SHP77 treated with DMSO at 0.1 percent for 48 hours (cell line): Measurements from ENCODE around the gene HSPB1.
"Not testable (repeated sequence)": the region's sequence is repeated elsewhere in the genome, so short reads cannot be mapped to it uniquely, and the experiment has no call there.

Source experiments
- DNase-seq: peaks from one replicate; lab custom pipeline; 2025; lab: John Stamatoyannopoulos, UW

The HSPB1 gene

DNA sequence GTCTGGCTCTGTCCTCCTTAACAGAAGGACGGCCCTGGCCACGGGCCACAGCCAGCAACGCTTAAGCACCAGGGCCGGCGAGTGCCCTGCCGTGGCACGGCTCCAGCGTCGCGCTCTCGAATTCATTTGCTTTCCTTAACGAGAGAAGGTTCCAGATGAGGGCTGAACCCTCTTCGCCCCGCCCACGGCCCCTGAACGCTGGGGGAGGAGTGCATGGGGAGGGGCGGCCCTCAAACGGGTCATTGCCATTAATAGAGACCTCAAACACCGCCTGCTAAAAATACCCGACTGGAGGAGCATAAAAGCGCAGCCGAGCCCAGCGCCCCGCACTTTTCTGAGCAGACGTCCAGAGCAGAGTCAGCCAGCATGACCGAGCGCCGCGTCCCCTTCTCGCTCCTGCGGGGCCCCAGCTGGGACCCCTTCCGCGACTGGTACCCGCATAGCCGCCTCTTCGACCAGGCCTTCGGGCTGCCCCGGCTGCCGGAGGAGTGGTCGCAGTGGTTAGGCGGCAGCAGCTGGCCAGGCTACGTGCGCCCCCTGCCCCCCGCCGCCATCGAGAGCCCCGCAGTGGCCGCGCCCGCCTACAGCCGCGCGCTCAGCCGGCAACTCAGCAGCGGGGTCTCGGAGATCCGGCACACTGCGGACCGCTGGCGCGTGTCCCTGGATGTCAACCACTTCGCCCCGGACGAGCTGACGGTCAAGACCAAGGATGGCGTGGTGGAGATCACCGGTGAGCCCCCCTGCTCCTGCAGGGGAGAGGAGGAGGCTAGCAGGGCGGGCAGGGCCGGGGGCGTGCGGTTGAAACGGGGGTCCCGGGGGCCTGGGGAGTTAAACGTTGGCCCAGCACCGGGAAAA lies at the start of gene HSPB1:
Gene HSPB1 (plus strand): TSS at position 327 of the 855 bp plus-strand sequence. CDS start 40 bp downstream, at position 367.
- peak; percentile 89 for DNase-seq

DNA sequence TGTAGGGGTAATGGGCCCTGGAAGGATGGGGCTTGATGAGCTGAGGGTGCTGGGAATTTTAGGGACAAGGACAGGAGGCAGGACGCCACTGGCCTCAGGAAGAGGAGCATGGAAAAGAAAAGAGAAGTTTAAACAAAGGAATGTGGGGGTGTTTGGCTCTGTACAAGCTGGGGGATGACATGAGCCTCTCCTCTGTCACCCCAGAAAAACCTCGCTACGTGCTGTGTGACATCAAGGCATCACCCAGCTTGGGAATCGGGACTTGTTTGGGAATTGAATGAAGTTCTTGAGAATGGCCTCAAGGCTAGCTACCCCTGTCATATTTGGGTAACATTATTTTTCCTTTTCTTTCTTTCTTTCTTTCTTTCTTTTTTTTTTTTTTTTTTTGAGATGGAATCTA lies 47.7 kb upstream of the HSPB1 start:
- no peak for DNase-seq

DNA sequence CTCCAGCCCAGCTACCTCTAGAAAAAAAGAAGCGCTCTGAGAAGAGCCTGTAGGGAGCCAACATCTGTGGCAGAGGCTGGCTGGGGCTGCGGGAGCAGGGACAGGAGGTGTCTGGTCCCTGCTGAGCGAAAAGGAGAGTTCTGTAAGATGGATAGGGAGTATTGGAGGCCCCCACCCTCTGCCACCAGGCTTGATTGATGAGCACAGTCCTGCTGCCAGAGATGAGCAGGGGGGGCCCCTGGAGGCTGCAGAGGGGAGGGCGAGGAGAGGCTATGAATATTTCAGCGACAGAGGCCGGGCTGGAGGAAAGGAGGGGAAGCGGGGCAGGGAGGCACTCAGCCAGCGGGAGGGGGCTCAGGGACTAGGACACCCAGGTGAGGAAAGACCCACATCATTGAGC lies 44.5 kb upstream of the HSPB1 start:
- no peak for DNase-seq

DNA sequence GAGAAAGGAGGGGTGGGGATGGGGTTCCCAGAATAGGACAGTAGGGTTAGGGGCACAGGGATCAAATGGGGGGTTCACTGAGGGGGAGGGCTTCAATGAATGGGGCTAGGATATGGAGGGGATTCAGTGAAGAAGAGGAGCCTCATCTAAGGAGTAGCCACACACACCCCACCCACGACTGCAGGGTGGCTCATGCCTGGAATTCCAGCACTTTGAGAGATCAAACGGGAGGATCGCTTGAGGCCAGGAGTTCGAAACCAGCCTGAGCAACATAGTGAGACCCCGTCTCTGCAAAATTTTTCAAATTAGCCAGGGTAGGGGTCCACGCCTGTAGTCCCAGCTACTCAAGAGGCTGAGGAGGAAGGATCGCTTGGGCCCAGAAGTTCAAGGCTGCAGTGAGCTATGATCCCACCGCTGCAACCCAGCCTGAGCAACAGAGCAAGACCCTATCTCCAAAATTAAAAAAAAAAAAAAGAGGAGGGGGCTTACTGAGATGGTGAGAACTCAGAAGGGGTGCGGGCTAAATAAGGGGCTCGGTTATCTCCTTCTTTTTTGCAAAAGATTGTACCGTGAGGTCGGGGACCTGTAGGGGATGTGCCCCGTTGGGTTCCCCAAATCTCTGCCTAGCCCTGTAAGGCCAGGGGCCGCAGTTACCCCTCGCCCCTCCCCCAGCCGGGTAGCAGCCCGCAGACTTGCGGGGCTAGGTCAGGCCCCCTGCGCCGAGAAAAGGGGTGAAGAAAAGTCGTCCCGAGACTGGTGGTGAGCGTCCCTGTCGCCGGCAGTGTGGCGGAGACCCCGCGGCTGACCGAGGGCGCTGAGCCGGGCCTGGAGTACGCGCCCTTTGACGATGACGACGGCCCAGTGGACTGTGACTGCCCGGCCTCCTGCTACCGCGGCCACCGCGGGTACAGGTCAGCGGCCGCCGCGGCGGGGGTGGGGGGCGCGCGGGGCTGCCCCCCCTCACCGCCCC lies 43.1 kb upstream of the HSPB1 start:
- DNase-seq, result no peak

DNA sequence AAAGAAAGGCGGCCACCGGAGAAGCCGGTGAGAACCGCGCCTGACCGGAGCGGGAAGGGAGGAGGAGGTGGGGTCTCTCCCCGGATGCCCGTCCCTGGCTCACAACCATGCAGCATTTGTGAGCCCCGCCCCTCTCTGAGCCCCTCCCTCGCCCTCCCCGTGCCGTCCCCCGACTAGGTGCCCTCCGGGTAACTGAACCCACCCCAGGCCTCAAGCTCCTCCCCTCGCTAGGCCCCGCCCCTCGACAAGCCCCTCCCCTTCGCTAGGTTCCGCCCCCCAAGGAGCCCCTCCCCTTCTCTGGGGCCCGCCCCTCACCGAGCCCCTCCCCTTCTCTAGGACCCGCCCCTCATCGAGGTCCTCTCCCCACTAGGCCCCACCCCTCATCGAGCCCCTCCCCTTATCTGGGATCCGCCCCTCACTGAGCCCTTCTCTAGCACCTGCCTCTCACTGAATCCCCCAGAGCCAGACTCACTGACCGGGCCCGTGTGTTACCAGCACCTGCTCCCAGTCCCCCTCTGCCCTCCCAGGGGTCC lies 42.2 kb upstream of the HSPB1 start:
- no peak for DNase-seq

DNA sequence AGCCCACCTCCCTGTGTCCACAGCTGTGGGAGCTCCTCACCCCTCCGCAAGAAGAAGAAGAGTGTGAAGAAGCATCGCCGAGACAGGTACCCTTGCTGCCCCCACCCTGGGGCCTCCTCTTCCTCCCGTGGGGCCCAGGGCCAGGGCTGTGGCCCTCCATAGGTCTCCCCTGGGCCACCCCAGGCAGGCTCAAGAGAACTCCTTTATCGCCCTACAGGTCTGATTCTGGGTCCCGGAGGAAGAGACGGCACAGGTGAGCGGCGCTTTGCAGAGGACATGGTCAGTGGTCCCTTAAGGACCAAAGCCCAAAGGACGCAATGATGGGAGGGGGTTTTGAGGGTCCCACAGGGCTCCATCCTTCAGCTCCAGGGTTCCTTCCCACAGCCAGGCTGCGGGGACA lies 41.1 kb upstream of the HSPB1 start:
- DNase-seq, result no peak

DNA sequence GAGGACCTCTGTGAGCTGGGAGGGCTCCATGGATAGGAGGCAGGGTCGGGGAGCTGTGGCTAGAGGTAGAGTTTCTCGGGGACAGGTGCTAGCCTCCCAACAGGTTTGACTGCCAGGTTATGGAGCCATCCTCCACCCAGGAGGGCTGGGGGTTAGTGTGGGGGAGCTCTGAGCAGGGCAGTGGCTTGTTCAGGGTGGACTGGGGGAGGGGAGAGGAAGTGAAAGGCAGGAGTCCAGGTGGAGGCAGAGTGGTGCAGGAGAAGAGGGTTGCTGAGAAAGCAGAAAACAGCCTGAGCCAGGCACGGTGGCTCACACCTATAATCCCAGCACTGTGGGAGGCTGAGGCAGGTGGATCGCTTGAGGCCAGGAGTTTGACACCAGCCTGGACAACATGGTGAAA lies 40.5 kb upstream of the HSPB1 start:
- no peak for DNase-seq

DNA sequence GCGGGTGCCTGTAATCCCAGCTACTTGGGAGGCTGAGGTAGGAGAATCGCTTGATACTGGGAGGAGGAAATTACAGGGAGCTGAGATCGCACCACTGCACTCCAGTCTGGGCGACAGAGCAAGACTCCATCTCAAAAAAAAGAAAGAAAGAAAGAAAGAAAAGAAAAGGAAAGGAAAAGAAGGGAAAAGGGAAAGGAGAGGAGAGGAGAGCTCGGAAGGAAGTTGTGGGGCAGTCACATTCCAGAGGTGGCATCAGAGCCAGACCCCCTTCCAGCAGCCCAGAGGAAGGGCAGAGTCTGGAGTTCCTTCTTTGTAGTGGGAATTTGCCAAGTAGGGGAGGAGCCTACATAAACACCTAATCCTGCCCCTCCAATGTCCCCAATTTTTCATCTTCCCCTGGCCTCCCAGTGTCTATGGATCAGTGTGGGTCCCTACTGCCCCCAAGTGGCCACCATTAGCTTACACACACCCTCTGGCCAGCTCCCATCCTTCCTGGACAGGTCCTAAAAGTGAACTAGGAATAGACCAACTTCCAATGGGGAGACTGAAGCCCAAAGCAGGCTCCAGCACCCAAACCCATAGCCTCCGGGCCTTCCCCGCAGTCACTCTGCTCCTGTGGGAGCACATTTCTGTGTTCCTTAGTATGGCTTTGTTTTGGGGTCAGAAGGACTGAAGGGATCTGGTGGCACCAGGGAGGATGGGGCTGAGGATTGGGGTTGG lies 39.6 kb upstream of the HSPB1 start:
- DNase-seq, result peak; percentile 7

DNA sequence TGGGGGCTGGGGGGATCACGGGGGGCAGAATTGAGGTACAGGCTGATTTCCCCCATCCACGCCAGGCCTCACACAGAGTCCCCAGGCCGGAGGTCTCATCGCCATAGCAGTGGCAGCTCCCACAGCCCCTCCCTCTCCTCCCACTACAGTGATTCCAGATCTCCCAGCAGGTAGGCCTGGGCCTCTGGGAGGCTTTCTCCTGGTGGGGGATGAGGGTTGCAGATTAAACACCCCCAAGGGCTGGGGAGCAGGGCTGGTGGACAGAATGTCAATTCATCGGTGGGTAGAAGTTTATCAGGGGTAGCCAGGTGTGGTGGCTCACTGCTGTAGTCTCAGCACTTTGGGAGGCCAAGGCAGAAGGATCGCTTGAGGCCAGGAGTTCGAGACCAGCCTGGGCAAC lies 37.2 kb upstream of the HSPB1 start:
- DNase-seq, result no peak

DNA sequence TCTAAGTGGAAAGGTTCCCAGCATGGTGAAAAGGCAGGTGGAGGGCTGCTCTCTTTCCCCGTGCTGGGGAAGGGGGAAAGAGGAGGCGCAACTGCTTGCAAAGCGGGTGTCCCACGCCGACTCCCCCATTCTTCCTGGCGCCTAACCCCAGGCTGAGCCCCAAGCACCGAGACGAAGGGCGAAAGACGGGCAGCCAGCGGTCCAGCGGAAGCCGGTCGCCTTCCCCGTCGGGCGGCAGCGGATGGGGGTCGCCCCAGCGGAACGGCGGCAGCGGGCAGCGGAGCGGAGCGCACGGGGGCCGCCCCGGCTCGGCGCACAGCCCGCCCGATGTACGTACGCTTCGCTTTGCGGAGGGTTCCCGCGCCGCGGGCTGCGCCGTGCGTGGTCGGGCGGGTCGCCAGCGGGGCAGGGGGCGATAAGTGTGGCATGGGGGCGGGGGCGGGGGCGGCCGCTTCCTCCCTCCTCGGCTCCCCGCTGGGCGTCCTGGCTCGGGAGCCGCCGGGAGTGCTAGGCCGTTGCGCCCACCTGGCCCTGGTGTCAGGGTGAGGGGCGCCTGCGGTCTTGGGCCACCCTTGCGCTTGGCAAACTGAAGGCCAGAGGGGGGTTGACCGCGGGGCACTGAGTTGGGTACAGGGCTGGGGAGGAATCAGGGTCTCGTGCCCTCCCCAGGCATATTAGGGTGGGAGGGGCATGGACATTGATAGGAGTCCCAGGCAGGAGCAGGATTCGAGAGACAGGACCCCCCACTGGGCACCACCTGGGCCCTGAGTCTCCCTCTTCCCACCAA lies 35.2 kb upstream of the HSPB1 start:
- DNase-seq, result no peak

DNA sequence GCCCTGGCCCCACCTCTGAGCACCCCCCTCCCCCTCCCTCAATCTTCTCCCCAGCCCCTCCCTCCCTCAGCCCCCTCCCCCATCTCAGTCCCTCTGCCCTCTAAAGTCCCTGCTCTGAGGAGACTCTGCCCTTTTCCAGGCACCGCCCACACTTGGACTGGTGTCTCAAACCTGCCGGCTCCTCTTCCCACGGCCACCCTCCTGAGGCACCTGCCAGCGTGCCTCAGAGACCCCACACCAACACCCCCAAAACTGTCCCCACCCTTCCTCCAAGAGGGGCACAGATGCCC lies 34.6 kb upstream of the HSPB1 start:
- DNase-seq, result no peak

DNA sequence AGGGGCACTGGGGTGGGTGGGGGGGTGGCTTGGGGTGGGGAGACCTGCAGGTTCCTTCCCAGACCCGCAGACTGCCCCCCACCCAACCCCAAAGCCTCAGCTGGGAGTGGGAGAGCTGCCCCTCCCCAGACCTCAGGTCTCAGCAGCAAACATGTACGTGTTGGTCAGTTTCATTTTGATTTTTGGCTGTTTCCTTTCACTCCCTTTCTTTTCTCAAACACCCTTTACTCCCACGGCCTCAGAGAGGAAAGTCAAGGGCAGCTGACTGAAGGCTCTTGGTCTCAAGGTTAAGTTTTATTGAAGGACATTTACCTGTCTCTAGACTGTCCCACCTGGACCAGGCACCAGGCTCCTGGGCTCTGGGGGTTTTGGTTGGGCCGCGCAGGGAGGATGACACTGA lies 34.1 kb upstream of the HSPB1 start:
- no peak for DNase-seq

DNA sequence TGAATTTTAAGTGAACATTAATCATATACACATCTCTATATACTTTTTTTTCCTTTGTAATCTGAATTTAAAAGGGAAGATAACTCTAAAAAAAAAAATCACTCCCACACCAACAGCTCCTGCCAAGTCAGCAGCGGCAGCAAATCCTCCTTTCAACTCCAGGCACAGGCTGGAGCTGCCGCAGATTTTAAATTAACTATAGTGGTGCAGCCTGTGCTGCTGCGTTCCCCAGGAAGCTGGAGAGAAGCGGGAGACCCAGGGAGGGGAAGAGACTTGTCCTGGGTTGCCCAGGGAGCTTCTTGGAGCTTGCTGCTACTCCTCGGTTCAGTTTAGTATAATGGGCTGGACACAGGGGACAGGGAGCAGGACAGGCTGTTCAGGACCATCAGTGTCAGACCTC lies 32.6 kb upstream of the HSPB1 start:
- no peak for DNase-seq

DNA sequence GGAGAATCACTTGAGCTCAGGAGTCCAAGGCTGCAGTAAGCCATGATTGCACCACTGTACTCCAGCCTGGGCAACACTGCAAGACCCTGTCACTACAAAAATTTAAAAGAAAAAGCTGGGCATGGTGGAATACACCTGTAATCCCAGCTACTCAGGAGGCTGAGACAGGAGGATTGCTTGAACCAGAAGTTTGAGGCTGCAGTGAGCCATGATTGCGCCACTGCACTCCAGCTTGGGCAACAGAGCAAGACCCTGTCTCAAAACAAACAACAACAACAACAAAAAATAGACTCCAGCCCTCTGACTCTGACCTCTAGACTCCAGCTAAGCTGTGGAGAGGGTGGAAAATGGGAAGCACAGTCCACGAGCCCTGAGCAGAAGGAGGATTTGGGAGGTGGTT lies 31.1 kb upstream of the HSPB1 start:
- not testable (repeated sequence) for DNase-seq

DNA sequence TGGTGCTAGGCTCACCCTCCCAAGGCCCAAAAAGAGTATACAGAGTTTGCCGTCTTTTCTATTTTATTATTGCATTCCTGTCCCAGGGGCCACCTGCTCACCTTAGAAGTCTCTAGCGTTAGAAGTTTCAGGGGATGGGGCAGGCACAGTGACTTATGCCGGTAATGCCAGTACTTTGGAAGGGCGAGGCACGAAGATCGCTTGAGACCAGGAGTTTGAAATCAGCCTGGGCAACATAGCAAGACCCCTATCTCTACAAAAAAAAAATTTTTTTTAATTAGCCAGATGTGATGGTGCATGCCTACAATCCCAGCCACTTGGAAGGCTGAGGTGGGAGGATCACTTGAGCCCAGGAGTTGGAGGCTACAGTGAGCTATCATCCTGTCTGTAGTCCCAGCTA lies 30.3 kb upstream of the HSPB1 start:
- no peak for DNase-seq

DNA sequence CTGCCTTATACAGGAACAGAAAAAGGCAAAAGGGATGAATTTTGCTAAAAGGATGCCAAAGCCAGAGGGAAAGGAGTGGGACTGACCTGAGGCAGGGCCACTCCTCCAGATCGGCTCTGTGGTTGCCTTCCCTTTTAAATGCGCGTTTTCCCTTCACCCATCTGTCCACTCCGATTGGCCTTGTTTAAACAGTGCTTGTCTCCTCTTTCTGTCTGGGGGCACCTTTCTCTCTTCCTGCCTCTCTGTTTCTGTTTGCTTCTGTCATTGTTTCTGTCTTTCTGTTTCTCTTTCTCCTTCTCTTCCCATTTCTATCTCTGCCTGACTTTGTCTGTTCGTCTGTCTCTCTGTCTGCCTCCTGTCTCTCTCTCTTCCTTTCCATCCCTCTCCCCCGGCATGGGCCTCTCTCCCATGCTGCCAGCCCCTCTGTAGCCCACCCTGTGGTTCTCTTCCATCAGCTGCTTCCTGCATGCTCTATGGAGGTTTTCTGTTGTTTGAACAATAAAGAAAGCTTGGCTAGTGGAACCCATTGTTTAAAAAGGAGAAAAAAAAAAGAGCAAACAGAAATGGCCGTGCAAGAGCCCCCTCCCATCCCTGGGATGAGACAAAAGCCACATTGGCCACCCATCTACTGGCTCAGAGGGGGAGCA lies 29.5 kb upstream of the HSPB1 start:
- DNase-seq, result no peak

DNA sequence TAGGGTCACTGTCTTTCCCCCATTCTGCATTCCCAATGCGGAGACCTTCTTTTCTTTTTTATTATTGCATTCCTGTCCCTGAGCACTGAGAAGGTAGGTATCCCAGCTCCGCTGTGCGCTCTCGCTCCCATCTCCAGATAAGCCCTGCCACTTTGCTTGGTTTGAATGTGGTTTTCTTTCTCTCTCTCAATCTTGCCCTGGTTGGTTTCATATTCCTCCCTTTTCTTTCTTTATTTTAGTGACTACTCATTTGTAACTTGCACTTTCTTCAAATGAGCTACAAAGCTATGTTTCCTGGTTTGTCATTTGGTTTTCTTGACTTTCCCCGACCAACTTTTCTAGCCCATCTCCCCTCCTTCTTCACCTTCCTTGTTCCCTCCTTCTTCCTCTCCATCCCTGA lies 29.0 kb upstream of the HSPB1 start:
- DNase-seq, result no peak

DNA sequence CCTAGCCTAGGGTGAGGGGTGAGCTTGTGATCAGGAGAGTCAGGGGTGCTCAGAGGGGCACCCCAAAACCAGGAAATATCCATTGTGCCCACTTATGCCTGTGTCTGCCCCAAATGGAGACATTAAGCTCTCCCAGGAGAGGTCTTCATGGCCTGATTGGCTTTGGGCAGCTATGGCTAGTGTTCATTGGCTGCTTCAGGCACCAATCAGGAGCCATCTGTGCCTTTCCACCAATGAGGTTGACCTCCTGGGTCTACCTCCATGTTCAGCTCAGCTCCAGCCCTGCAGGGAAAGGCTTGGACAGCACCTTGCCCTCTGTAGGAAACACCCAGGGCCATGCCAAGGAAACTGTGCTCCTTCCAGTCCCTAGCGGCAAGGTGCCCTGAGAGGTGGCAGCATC lies 23.9 kb upstream of the HSPB1 start:
- DNase-seq, result no peak

DNA sequence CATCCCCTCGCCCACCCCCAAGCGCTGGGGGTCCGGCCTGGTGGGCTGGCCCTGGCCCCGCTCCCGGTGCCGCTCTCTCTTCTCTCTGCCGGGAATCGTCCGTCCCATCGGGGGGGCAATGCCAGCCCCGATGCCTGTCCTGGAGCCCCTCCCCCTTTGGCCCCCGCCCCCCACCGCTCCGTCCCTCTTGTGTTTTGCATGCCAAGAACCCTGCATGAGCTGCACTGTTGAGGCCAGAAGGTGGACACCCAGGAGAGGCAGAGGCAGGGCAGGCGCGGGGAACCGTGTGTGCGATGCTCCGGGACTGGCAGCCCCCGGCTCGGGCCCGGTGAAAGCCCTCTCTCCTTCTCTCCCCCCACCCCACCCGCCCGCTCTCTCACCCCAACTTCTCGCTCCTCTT lies 22.1 kb upstream of the HSPB1 start:
- no peak for DNase-seq

DNA sequence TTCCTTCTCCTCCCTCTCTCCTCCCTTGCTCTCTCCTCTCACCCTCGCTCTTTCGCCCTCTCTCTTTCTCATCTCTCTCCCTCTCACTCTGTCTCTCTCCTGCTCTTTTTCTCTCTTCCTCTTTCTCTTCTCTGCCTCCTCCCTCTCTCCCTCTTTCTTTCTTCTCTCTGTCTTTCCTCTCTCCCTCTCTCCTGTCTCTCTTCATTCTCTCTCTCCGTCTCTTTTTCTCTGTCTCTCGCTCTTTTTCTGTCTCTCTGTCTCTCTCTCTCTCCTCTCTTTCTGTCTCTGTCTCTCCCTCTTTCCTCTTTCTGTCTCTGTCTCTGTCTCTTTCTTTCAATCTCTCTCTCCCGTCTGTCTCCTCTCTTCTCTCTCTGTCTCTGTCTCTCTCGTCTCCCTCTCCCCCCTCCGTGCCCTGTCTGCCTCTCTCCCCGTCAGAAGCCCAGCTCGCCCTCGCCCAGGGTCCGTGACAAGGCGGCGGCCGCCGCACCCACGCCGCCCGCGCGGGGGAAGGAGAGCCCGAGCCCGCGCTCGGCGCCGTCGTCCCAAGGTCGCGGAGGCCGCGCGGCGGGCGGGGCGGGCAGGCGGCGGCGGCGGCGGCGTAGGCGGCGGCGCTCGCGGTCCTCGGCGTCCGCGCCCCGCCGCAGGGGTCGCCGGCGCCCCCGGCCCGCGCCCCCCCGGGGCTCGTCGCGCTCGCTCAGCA lies 21.3 kb upstream of the HSPB1 start:
- no peak for DNase-seq
